HCT116 (cell line): ENCODE measurements around the gene LATS1. TPM values are rescaled to one million over a fixed set of nuclear protein-coding genes. Genes with fewer than 3 reads are reported as not detected.

Experiments used
- ATAC-seq: fragments of 200-7000 bp; cut with Tn5 transposase; 2 replicates; pipeline ENCODE4 v1.9.1; 2020; ENCODE audit warnings: mild to moderate bottlenecking, moderate library complexity
- BruUV-seq: library from RNA; stranded (reverse); fragments of 400-500 nt; replicated peaks from 2 replicates; lab custom pipeline; 2021; lab: Mats Ljungman, UMichigan
- CTCF ChIA-PET: fragments of 300-600 bp; sonication (Branson Sonifier 250); formaldehyde crosslinking; loops from one replicate; lab custom pipeline; 2021; ENCODE audit warnings: antibody characterized with exemption; lab: Charles Lee
- POLR2A ChIA-PET: fragments of 300-600, 350-600 bp; sonication (Branson Sonifier 250); formaldehyde crosslinking; loops from one replicate; lab custom pipeline; 2021; ENCODE audit warnings: antibody characterized with exemption; lab: Charles Lee
- RAD21 ChIA-PET, 2 experiments: fragments of 300-600 bp; sonication (Branson Sonifier 250); formaldehyde crosslinking; loops; one replicate each; lab custom pipeline; 2023; ENCODE audit warnings: low total read pairs in 2 of 2; ENCODE audit not compliant: uncharacterized antibody in 2 of 2, unreplicated experiment in 2 of 2, low non-redundant PET in 1 of 2; lab: Charles Lee
- DNase-seq: peaks from one replicate; pipeline ENCODE4 v3.0.0-alpha.2; 2010; ENCODE audit warnings: low read depth, low spot score
- H2AFZ ChIP-seq: fragments of 200-600 bp; shearing (Covaris generic), sonication (generic); 2 replicates; pipeline ENCODE4 v1.6.1; 2017; ENCODE audit warnings: low read depth, mixed run types, mixed read lengths, antibody characterized with exemption, low read length; ENCODE audit not compliant: poor library complexity, severe bottlenecking
- H3K27ac ChIP-seq: 2 replicates; pipeline ENCODE4 v1.5.1; 2012; ENCODE audit warnings: low read depth, low read length
- H3K27me3 ChIP-seq: fragments of 200-600 bp; sonication (generic); 2 replicates; pipeline ENCODE4 v1.6.1; 2016; ENCODE audit warnings: mixed run types, low read length, mixed read lengths; ENCODE audit not compliant: insufficient read depth
- H3K36me3 ChIP-seq, 2 experiments: fragments of 200-500 bp in 1 of 2; fragments of 200-600 bp in 1 of 2; sonication (Bioruptor generic) in 1 of 2; sonication (generic) in 1 of 2; 2 replicates each; pipeline versions ENCODE4 v1.5.1 to v1.6.1; 2014 to 2016; ENCODE audit warnings: low read length in 2 of 2, inconsistent platforms in 1 of 2, mixed read lengths in 1 of 2, mixed run types in 1 of 2; ENCODE audit not compliant: insufficient read depth in 2 of 2, control insufficient read depth in 1 of 2
- H3K4me1 ChIP-seq, 2 experiments: fragments of 200-600 bp in 1 of 2; sonication (generic) in 1 of 2; 2 replicates each; pipeline versions ENCODE4 v1.5.1 to v1.6.1; 2012 to 2017; ENCODE audit warnings: low read length in 2 of 2, inconsistent platforms in 1 of 2, mild to moderate bottlenecking in 1 of 2, mixed read lengths in 1 of 2, mixed run types in 1 of 2, moderate library complexity in 1 of 2; ENCODE audit not compliant: insufficient read depth in 2 of 2, control insufficient read depth in 1 of 2
- H3K4me2 ChIP-seq: fragments of 200-600 bp; sonication (generic); 2 replicates; pipeline ENCODE4 v1.6.1; 2017; ENCODE audit warnings: mixed run types, low read length, mixed read lengths
- H3K4me3 ChIP-seq, 2 experiments: fragments of 200-600 bp in 1 of 2; sonication (generic) in 1 of 2; replicated peaks in 1 of 2; 2 replicates each; pipeline ENCODE4 v1.5.1; 2011 to 2016; ENCODE audit warnings: low read length in 2 of 2, control low read depth in 1 of 2, low read depth in 1 of 2, mild to moderate bottlenecking in 1 of 2, mixed read lengths in 1 of 2, mixed run types in 1 of 2
- H3K79me2 ChIP-seq: fragments of 200-600 bp; sonication (generic); 2 replicates; pipeline ENCODE4 v1.6.1; 2017; ENCODE audit warnings: mild to moderate bottlenecking, mixed run types, low read length, moderate library complexity, mixed read lengths; ENCODE audit not compliant: insufficient read depth
- H3K9ac ChIP-seq: fragments of 200-600 bp; sonication (generic); 2 replicates; pipeline ENCODE4 v1.6.1; 2016; ENCODE audit warnings: low read length, mixed read lengths
- H3K9me2 ChIP-seq: fragments of 200-600 bp; sonication (generic), shearing (Covaris generic); 2 replicates; pipeline ENCODE4 v1.6.1; 2017; ENCODE audit warnings: mixed run types, mild to moderate bottlenecking, moderate library complexity; ENCODE audit not compliant: insufficient read depth
- H3K9me3 ChIP-seq, 2 experiments: fragments of 200-500 bp in 1 of 2; fragments of 200-600 bp in 1 of 2; sonication (Bioruptor generic) in 1 of 2; sonication (generic) in 1 of 2; 2 replicates each; pipeline ENCODE4 v1.6.1; 2014 to 2017; ENCODE audit warnings: low read length in 2 of 2, mixed read lengths in 2 of 2, inconsistent platforms in 1 of 2, low read depth in 1 of 2, mild to moderate bottlenecking in 1 of 2, mixed run types in 1 of 2, moderate library complexity in 1 of 2; ENCODE audit not compliant: control insufficient read depth in 1 of 2, insufficient read depth in 1 of 2
- H4K20me1 ChIP-seq: fragments of 200-600 bp; sonication (generic), shearing (Covaris generic); 2 replicates; pipeline ENCODE4 v1.6.1; 2017; ENCODE audit warnings: mixed run types, mild to moderate bottlenecking, moderate library complexity; ENCODE audit not compliant: insufficient read depth
- EGR1 ChIP-seq: IDR thresholded peaks from 2 replicates; pipeline ENCODE4 v1.6.1; 2012; ENCODE audit warnings: low read depth
- EZH2 ChIP-seq: fragments of 200-600 bp; sonication (generic); IDR thresholded peaks from 2 replicates; pipeline ENCODE4 v1.6.1; 2017; ENCODE audit warnings: antibody characterized with exemption, mixed run types
- FOSL1 ChIP-seq: IDR thresholded peaks from 2 replicates; pipeline ENCODE4 v1.6.1; 2012; ENCODE audit warnings: low read depth
- JUND ChIP-seq: IDR thresholded peaks from 2 replicates; pipeline ENCODE4 v1.6.1; 2012
- POLR2A ChIP-seq: IDR thresholded peaks from 2 replicates; pipeline ENCODE4 v1.7.0; 2011; ENCODE audit warnings: borderline replicate concordance; ENCODE audit not compliant: insufficient read depth, insufficient read length; ENCODE audit errors: extremely low read depth
- POLR2AphosphoS5 ChIP-seq: IDR thresholded peaks from 2 replicates; pipeline ENCODE4 v1.6.1; 2011; ENCODE audit warnings: mild to moderate bottlenecking, low read depth, low read length, moderate library complexity
- SP1 ChIP-seq: IDR thresholded peaks from 2 replicates; pipeline ENCODE4 v1.6.1; 2012; ENCODE audit warnings: low read depth
- YY1 ChIP-seq: IDR thresholded peaks from 2 replicates; pipeline ENCODE4 v1.6.1; 2011; ENCODE audit warnings: low read length, low read depth, moderate library complexity, mild to moderate bottlenecking; ENCODE audit not compliant: insufficient replicate concordance; ENCODE audit errors: extremely low read depth
- ZNF274 ChIP-seq: fragments of 200-500 bp; sonication (Bioruptor generic); IDR thresholded peaks from 2 replicates; pipeline ENCODE4 v1.6.1; 2014; ENCODE audit warnings: mild to moderate bottlenecking, low read depth, low read length, inconsistent platforms
- intact Hi-C: fragments of 100-400 bp; cut with micrococcal nuclease; formaldehyde crosslinking; loops from 2 replicates; pipeline ENCODE4 v1.10.0; 2022
- total RNA-seq: library from RNA; stranded (reverse); gene quantifications from one replicate; pipeline ENCODE4 v1.2.1, GENCODE V29; 2021; ENCODE audit not compliant: unreplicated experiment
- TF ChIP-seq, protein P1 (sequence below): IDR thresholded peaks from 2 replicates; pipeline ENCODE4 v1.6.1; 2012

The LATS1 gene
- total RNA-seq, 1 experiment from 2014 or later: 21.6 TPM

GRCh38 chr6:149756261-149756636, 38.3 kb upstream of the LATS1 start:
- ChIA-PET POLR2A (no interaction called here), CTCF (no interaction called here), RAD21 (no interaction called here)
- no peak overlapping the region for H3K9ac ChIP-seq
- H3K9me3 ChIP-seq: no peaks in the 10 kb centered on the region
- BruUV-seq: no TSS peak
- peaks cover 7% of the 10 kb centered on the region; the same call in 1 of the 2 replicates for H4K20me1 ChIP-seq
- DNase-seq (no peak), ATAC-seq (no peak)
- intact Hi-C loops: no loop called here
- H3K27me3 ChIP-seq: no peaks in the 10 kb centered on the region
- H3K4me1 ChIP-seq: peaks cover 0 to under 1% of the 10 kb centered on the region in 2 experiments; a peak in 1 of 4 replicates
- H3K9me2 ChIP-seq: no peaks in the 10 kb centered on the region
- no peak overlapping the region for H3K4me2 ChIP-seq
- no peak overlapping the region for H3K4me3 ChIP-seq
- H2AFZ ChIP-seq: no peak overlapping the region
- H3K27ac ChIP-seq: no peak overlapping the region
- peaks cover 0 to 2% of the 10 kb centered on the region in 2 experiments; a peak in 1 of 4 replicates for H3K36me3 ChIP-seq
- TF ChIP-seq JUND: no peak
- no peak for TF ChIP-seq FOSL1
- no peak for TF ChIP-seq SP1
- no peak for TF ChIP-seq YY1
- no peak for TF ChIP-seq ZNF274
- peaks cover 97% of the 10 kb centered on the region for H3K79me2 ChIP-seq

- no peaks in the 10 kb centered on the region for H3K9me2 ChIP-seq
- ATAC-seq (no peak), DNase-seq (no peak)
- no peaks in the 10 kb centered on the region for H3K27me3 ChIP-seq
- peaks cover 5 to 7% of the 10 kb centered on the region in 2 experiments; a peak in 3 of 4 replicates for H3K4me1 ChIP-seq
- ChIA-PET RAD21 (no interaction called here), POLR2A (no interaction called here), CTCF (no interaction called here)
- H3K4me3 ChIP-seq: no peak overlapping the region
- H3K4me2 ChIP-seq: no peak overlapping the region
- no peak overlapping the region for H2AFZ ChIP-seq
- peaks cover 0 to 2% of the 10 kb centered on the region in 2 experiments; a peak in 1 of 4 replicates for H3K36me3 ChIP-seq
- intact Hi-C loops: no loop called here
- H3K27ac ChIP-seq: no peak overlapping the region
- peaks cover 7% of the 10 kb centered on the region; the same call in 1 of the 2 replicates for H4K20me1 ChIP-seq
- H3K9ac ChIP-seq: no peak overlapping the region
- TF ChIP-seq POLR2AphosphoS5 (no peak), EZH2 (no peak), EGR1 (no peak), FOSL1 (no peak), POLR2A (no peak)
- TF ChIP-seq, protein P1, sequence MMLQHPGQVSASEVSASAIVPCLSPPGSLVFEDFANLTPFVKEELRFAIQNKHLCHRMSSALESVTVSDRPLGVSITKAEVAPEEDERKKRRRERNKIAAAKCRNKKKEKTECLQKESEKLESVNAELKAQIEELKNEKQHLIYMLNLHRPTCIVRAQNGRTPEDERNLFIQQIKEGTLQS: no peak
- H3K9me3 ChIP-seq: no peaks in the 10 kb centered on the region
- peaks cover 97% of the 10 kb centered on the region for H3K79me2 ChIP-seq
- no TSS peak for BruUV-seq
Measured at GRCh38 chr6:149755300-149756260, 37.7 kb upstream of the LATS1 start.
